Right atrium auricular region (tissue), 2 donors: ENCODE measurements around the gene CDC123. TPM values are rescaled to one million over a fixed set of nuclear protein-coding genes. Genes with fewer than 3 reads are reported as not detected.
A peak's percentile ranks its signal among the peaks of the same experiment; 100 is the strongest.
"Not testable (repeated sequence)": the region's sequence is repeated elsewhere in the genome, so short reads cannot be mapped to it uniquely, and the experiment has no call there.

Experiments
- DNase-seq: peaks from one replicate; pipeline ENCODE4 v3.0.0-alpha.2; 2019; ENCODE audit warnings: low spot score
- H3K27ac ChIP-seq, 2 donors: fragments of 200-600 bp; sonication (generic); 1 replicate in 1 of 2; 2 replicates in 1 of 2; pipeline ENCODE4 v1.5.1; 2016 to 2019
- H3K27me3 ChIP-seq, 2 donors: fragments of 200-600 bp; sonication (generic); one replicate each; pipeline versions ENCODE4 v1.5.1 to v1.6.0; 2017 to 2019
- H3K36me3 ChIP-seq: fragments of 200-600 bp; sonication (generic); one replicate; pipeline ENCODE4 v1.5.1; 2016
- H3K4me1 ChIP-seq, 2 donors: fragments of 200-600 bp; sonication (generic); one replicate each; pipeline versions ENCODE4 v1.5.1 to v1.6.0; 2017 to 2019
- H3K4me3 ChIP-seq, 2 donors: fragments of 200-600 bp; sonication (generic); 1 replicate in 1 of 2; 2 replicates in 1 of 2; pipeline ENCODE4 v1.5.1; 2017 to 2019; ENCODE audit warnings: mild to moderate bottlenecking in 1 of 2, moderate library complexity in 1 of 2
- H3K9me3 ChIP-seq, 2 donors: fragments of 200-600 bp; sonication (generic); one replicate each; pipeline ENCODE4 v1.5.1; 2019
- total RNA-seq, 2 donors: library from RNA; depleted of rRNA; stranded (reverse); fragments of >200 nt; gene quantifications; one replicate each; pipeline ENCODE4 v1.1.0, GENCODE V29; 2016
- TF ChIP-seq, protein P1 (sequence below), 2 donors: fragments of 200-600 bp; sonication (generic); IDR thresholded peaks; one replicate each; pipeline ENCODE4 v1.5.1; 2019; ENCODE audit warnings: antibody characterized with exemption in 2 of 2

Gene CDC123
- total RNA-seq, 2 donors from 2014 or later = 49.2 to 57.0 TPM

DNA sequence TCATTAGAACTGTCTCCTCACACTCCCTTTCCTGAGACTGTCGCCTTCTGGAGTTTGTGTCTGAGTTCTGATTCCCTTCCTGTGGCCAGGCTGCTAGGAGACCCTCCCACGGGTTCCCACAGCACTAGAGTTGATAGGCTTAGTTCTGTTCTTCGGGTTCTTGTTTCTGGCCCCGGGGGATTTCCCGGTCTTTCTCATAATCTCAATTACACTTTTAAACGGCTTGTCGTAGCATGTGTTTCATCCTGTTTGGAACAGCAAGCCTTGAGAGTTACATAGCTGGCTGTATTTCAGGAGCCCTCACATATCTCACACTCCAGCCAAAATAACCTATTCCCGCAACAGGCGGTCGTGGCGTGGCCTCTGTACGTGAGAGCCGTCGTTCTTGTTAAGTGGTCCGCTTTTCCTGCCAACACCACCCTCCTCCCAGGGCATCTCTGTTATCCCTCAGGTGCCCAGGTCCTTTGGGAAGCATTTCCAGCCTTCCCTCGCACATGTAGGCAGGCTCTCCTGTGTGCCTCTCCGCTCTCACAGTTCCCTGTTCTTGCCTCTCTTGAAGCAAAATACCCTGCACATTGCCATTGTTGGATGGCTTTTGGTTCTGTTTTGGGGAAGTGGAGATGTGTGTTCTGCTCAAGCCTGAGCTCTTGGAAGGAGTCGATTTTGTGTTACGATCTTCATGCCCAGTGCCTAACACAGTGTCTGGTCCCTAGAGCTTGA is 46.0 kb downstream of the CDC123 start:
- TF ChIP-seq, protein P1, sequence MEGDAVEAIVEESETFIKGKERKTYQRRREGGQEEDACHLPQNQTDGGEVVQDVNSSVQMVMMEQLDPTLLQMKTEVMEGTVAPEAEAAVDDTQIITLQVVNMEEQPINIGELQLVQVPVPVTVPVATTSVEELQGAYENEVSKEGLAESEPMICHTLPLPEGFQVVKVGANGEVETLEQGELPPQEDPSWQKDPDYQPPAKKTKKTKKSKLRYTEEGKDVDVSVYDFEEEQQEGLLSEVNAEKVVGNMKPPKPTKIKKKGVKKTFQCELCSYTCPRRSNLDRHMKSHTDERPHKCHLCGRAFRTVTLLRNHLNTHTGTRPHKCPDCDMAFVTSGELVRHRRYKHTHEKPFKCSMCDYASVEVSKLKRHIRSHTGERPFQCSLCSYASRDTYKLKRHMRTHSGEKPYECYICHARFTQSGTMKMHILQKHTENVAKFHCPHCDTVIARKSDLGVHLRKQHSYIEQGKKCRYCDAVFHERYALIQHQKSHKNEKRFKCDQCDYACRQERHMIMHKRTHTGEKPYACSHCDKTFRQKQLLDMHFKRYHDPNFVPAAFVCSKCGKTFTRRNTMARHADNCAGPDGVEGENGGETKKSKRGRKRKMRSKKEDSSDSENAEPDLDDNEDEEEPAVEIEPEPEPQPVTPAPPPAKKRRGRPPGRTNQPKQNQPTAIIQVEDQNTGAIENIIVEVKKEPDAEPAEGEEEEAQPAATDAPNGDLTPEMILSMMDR (IDR thresholded peaks at IDR 0.05) = no peak
- Histone ChIP-seq H3K27ac (peak overlapping the region; percentile 86 to 89), H3K4me3 (no peak overlapping the region), H3K9me3 (no peaks in the 10 kb centered on the region), H3K36me3 (peaks cover 38% of the 10 kb centered on the region), H3K27me3 (no peaks in the 10 kb centered on the region), H3K4me1 (peaks cover 0 to 36% of the 10 kb centered on the region in 2 donors)
- peak; percentile 69 for DNase-seq

DNA sequence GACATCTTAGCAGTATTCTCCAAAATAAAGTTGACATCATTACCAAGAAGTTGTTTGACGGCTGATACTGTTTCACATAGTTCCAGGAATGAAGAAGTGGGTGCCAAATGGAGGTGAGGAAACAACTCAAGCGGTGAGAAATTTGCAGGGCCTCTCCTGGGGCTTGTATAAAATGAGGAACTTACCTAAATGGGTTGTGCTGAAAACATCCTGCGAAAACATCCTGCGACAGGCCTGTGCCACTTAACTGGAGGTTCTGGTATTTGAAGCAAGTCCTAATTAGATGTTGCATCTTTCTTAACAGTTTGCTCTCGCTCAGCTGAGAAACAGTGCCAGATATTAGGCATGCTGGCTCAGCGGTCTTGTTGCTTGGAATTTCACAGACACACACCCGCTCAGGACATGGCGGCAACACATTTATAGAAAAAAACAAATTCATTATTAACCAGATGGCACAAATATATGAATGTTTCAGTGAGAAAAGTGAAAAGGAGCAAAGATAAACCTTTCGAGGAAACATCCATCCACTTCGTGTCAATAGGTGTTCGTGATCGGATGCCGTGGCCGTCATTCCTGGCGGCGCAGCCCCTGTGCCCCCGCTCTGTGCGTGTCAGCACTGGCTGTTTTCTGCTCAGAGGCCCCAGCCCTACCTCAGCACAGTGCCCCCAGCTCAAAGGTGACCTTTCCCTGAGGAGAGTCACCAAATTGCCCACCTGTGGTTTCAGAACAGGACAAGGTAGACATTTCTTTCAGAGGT is 48.1 kb downstream of the CDC123 start:
- H3K36me3 ChIP-seq = peaks cover 49% of the 10 kb centered on the region

DNA sequence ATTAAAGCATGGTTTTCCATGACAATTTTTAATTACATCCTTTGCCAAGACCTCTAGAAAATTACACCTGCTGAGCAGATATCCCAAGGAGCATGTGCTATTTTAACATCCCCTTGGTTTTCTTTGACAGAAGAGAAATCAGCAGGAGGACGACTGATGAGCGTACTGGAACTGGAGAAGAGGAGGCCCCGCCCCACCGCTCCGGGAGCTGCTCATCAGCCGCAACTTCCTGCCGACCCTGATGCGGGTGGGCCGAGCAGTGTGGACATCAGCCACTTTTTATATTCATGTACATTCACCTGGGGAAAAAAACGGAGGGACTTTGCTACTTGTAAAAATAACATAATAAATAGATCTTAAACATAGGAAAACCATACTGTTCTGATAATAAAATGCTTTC is 54.2 kb downstream of the CDC123 start:
- no peak for DNase-seq

More for the DNA sequence above, 48.1 kb downstream of the CDC123 start:
- no peak for DNase-seq
- peak overlapping the region; percentile 86 to 89 for H3K27ac ChIP-seq
- H3K9me3 ChIP-seq = no peaks in the 10 kb centered on the region
- TF ChIP-seq, protein P1 (IDR thresholded peaks at IDR 0.05) = no peak
- H3K27me3 ChIP-seq = no peaks in the 10 kb centered on the region
- peaks cover 0 to 31% of the 10 kb centered on the region in 2 donors for H3K4me1 ChIP-seq
- no peak overlapping the region for H3K4me3 ChIP-seq

DNA sequence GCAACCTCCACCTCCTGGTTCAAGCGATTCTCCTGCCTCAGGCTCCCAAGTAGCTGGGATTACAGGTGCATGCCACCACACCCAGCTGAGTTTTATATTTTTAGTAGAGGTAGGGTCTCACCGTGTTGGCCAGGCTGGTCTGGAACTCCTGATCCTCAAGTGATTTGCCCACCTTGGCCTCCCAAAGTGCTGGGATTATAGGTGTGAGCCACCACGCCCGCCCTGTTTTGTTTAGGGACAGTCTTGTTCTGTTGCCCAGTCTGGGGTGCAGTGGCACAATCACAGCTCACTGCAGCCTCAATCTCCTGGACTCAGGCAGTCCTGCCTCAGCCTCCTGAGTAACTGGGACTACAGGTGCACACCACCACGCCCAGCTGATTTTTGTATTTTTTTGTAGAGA is 54.7 kb downstream of the CDC123 start:
- H3K9me3 ChIP-seq, DNase-seq, H3K27me3 ChIP-seq, H3K27ac ChIP-seq, H3K4me3 ChIP-seq, H3K4me1 ChIP-seq: not testable (repeated sequence)
- H3K36me3 ChIP-seq = peaks cover 53% of the 10 kb centered on the region

More for the DNA sequence above, 54.2 kb downstream of the CDC123 start:
- Histone ChIP-seq H3K4me1 (no peaks in the 10 kb centered on the region), H3K27ac (no peak overlapping the region), H3K9me3 (no peaks in the 10 kb centered on the region), H3K27me3 (no peaks in the 10 kb centered on the region), H3K36me3 (peaks cover 58% of the 10 kb centered on the region), H3K4me3 (no peak overlapping the region)
- TF ChIP-seq, protein P1 (IDR thresholded peaks at IDR 0.05) = no peak

DNA sequence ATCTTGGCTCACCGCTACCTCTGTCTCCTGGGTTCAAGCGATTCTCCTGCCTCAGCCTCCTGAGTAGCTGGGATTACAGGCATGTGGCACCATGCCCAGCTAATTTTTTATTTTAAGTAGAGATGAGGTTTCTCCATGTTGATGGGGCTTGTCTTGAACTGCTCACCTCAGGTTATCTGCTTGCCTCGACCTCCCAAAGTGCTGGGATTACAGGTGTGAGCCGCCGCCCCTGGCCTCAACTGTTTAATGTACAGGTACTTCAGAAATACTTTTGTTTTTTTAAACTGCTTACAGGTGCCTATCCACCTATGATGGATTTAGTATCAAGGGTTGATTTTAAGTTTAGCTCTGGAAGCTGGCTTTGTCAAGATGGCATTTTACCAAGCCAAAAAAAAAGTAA is 55.6 kb downstream of the CDC123 start:
- H3K27me3 ChIP-seq = no peaks in the 10 kb centered on the region
- DNase-seq = no peak
- H3K27ac ChIP-seq = no peak overlapping the region
- TF ChIP-seq, protein P1 (IDR thresholded peaks at IDR 0.05) = no peak
- H3K9me3 ChIP-seq = no peaks in the 10 kb centered on the region
- no peaks in the 10 kb centered on the region for H3K4me1 ChIP-seq
- no peak overlapping the region for H3K4me3 ChIP-seq
- peaks cover 44% of the 10 kb centered on the region for H3K36me3 ChIP-seq

DNA sequence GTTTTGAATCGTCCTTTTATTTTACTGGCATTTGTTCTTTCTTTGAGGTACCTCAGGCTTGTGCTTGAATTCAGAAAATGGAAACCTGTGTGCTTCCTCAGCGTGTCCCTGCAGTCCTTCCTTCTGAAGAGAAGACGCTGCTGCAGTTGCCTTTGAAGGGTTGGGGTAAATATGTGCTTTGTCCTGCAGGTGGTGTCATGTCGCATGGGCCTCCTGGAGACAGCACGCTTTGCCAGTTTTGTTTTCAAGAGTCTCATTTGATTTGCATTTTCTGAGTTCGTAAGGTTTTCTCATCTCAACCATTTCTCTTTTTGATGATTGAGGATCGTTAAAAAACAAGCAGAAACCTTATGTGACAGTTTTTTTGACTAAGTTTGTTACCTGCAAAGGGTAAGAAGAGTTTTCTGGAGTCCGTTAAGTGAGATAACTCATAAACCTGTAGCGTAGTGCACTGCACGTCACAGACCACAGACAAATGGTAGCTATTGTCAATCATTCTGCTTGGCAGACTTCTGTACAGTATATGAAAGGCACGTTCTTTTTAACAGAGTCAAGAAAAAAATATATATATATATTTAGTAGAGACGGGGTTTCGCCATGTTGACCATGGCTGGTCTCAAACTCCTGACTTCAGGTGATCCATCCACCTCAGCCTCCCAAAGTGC is 57.0 kb downstream of the CDC123 start:
- H3K4me3 ChIP-seq = no peak overlapping the region
- no peaks in the 10 kb centered on the region for H3K27me3 ChIP-seq
- TF ChIP-seq, protein P1 (IDR thresholded peaks at IDR 0.05) = no peak
- H3K27ac ChIP-seq = no peak overlapping the region
- DNase-seq = no peak
- H3K9me3 ChIP-seq = no peaks in the 10 kb centered on the region
- H3K36me3 ChIP-seq = peaks cover 30% of the 10 kb centered on the region
- no peaks in the 10 kb centered on the region for H3K4me1 ChIP-seq
